Measurements from ENCODE around the gene PAWR. TPM values are rescaled to one million over a fixed set of nuclear protein-coding genes. Genes with fewer than 3 reads are reported as not detected.

PAWR gene
- total and polyA plus RNA-seq, 9 of the 15 experiments (the other 6 are each of a cell fraction or from before 2014, with no cell fraction given): 0.82 TPM; not detected in 8

DNA sequence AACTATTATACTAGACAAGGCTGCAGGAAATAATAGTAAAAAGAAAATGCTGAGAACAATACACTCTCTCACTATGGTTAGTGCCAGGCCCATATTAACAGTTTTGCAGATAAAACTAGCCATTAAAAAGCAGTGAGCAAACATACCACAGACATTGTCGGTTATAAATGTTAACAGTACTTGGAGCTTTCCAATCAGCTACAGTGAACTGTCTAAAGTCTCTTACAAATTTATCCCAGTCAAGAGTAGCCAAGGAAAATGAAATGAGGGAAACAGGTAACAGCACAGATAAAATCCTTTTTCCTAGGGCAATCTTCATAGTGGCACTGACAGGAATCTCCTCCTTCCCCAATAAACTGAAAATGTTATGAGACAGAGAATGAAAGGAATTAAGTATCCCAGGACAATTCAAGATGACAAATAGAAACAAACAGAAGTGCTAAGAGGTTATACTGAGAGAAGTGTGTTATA, 30.8 kb downstream of the PAWR start:
- POLR2A ChIA-PET: no interaction called here
- FAIRE-seq (no peak), DNase-seq (ENCODE audit: extremely low read depth in 1 of 4, low spot score in 3 of 4) (no peak), ATAC-seq (no peak)
- H4K20me1 ChIP-seq (replicated peaks; ENCODE audit: control insufficient read depth, insufficient read depth, low read length): no peaks in the 10 kb centered on the region
- H3K4me2 ChIP-seq (ENCODE audit: insufficient read depth, low read length): no peak overlapping the region
- TF ChIP-seq MEF2A (IDR thresholded peaks at IDR 0.05; ENCODE audit: control insufficient read depth, low read depth, low read length): no peak
- TF ChIP-seq YY1 (IDR thresholded peaks at IDR 0.05; ENCODE audit: borderline replicate concordance in 1 of 3, control insufficient read depth in 1 of 3, extremely low read depth in 1 of 3, insufficient read depth in 3 of 3, insufficient read length in 1 of 3, insufficient replicate concordance in 2 of 3, low read depth in 1 of 3, low read length in 2 of 3): no peak
- TF ChIP-seq, protein P1, sequence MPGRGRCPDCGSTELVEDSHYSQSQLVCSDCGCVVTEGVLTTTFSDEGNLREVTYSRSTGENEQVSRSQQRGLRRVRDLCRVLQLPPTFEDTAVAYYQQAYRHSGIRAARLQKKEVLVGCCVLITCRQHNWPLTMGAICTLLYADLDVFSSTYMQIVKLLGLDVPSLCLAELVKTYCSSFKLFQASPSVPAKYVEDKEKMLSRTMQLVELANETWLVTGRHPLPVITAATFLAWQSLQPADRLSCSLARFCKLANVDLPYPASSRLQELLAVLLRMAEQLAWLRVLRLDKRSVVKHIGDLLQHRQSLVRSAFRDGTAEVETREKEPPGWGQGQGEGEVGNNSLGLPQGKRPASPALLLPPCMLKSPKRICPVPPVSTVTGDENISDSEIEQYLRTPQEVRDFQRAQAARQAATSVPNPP (IDR thresholded peaks at IDR 0.05; ENCODE audit: borderline replicate concordance, insufficient read depth, insufficient read length): no peak
- TF ChIP-seq JUN (IDR thresholded peaks at IDR 0.05; ENCODE audit: borderline replicate concordance, low read depth, low read length): no peak
- no peak for TF ChIP-seq JUN (CRISPR knock-in tag; IDR thresholded peaks at IDR 0.05; ENCODE audit: borderline replicate concordance)
- TF ChIP-seq, protein P2, sequence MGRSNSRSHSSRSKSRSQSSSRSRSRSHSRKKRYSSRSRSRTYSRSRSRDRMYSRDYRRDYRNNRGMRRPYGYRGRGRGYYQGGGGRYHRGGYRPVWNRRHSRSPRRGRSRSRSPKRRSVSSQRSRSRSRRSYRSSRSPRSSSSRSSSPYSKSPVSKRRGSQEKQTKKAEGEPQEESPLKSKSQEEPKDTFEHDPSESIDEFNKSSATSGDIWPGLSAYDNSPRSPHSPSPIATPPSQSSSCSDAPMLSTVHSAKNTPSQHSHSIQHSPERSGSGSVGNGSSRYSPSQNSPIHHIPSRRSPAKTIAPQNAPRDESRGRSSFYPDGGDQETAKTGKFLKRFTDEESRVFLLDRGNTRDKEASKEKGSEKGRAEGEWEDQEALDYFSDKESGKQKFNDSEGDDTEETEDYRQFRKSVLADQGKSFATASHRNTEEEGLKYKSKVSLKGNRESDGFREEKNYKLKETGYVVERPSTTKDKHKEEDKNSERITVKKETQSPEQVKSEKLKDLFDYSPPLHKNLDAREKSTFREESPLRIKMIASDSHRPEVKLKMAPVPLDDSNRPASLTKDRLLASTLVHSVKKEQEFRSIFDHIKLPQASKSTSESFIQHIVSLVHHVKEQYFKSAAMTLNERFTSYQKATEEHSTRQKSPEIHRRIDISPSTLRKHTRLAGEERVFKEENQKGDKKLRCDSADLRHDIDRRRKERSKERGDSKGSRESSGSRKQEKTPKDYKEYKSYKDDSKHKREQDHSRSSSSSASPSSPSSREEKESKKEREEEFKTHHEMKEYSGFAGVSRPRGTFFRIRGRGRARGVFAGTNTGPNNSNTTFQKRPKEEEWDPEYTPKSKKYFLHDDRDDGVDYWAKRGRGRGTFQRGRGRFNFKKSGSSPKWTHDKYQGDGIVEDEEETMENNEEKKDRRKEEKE (IDR thresholded peaks at IDR 0.05; ENCODE audit: borderline replicate concordance in 1 of 2, control insufficient read depth in 1 of 2, low read depth in 2 of 2, low read length in 1 of 2): no peak
- no peak for TF ChIP-seq ZNF316 (IDR thresholded peaks at IDR 0.05)
- TF ChIP-seq BMI1 (IDR thresholded peaks at IDR 0.05; ENCODE audit: low read length): no peak
- TF ChIP-seq, protein P3, sequence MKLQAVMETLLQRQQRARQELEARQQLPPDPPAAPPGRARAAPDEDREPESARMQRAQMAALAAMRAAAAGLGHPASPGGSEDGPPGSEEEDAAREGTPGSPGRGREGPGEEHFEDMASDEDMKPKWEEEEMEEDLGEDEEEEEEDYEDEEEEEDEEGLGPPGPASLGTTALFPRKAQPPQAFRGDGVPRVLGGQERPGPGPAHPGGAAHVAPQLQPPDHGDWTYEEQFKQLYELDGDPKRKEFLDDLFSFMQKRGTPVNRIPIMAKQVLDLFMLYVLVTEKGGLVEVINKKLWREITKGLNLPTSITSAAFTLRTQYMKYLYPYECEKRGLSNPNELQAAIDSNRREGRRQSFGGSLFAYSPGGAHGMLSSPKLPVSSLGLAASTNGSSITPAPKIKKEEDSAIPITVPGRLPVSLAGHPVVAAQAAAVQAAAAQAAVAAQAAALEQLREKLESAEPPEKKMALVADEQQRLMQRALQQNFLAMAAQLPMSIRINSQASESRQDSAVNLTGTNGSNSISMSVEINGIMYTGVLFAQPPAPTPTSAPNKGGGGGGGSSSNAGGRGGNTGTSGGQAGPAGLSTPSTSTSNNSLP (IDR thresholded peaks at IDR 0.05; ENCODE audit: borderline replicate concordance, low read depth, low read length): no peak
- no peak for TF ChIP-seq CREM (IDR thresholded peaks at IDR 0.05; ENCODE audit: low read depth)
- TF ChIP-seq MBD2 (IDR thresholded peaks at IDR 0.05; ENCODE audit: borderline replicate concordance, low read depth): no peak
- no peak for TF ChIP-seq FIP1L1 (IDR thresholded peaks at IDR 0.05; ENCODE audit: low read depth, low read length, poor library complexity, severe bottlenecking)
- TF ChIP-seq ARHGAP35 (IDR thresholded peaks at IDR 0.05; ENCODE audit: partially characterized antibody): no peak
- TF ChIP-seq ZNF57 (CRISPR knock-in tag; IDR thresholded peaks at IDR 0.05): no peak
- in situ Hi-C loops (cut with MboI) (no loop called here), intact Hi-C loops (cut with micrococcal nuclease) (no loop called here)
- H3K9ac ChIP-seq (ENCODE audit: insufficient read depth in 1 of 2, low read depth in 2 of 2, low read length in 2 of 2): no peak overlapping the region
- 0% methylated on average over 1 of the region's 1 CpG for whole genome bisulfite sequencing (ENCODE audit: insufficient coverage, low coverage, missing lambda C conversion rate)
- no peak overlapping the region for H3K4me3 ChIP-seq
- CTCF ChIA-PET (ENCODE audit: low intra/inter-chr PET ratio): interaction anchor here (0.7 kb wide), 1 partner anchor 524 kb away, joined by 4 read pairs; no protein-coding TSS in a partner anchor
- BruUV-seq (replicated peaks): no TSS peak
- no peaks in the 10 kb centered on the region for H3K4me1 ChIP-seq (replicated peaks in 1 of 2; ENCODE audit: control insufficient read depth in 2 of 2, insufficient read depth in 2 of 2, low read length in 2 of 2)
- no peaks in the 10 kb centered on the region for H3K9me1 ChIP-seq (ENCODE audit: control insufficient read depth, insufficient read depth, low read length)
- H2AFZ ChIP-seq (ENCODE audit: low read depth, low read length): no peak overlapping the region
- no peaks in the 10 kb centered on the region for H3K9me3 ChIP-seq (replicated peaks; ENCODE audit: control insufficient read depth, insufficient read depth, low read depth, low read length)
- no peaks in the 10 kb centered on the region for H3K79me2 ChIP-seq (ENCODE audit: control insufficient read depth, insufficient read depth, low read length)
- no peaks in the 10 kb centered on the region for H3K27me3 ChIP-seq (ENCODE audit: control insufficient read depth in 2 of 2, insufficient read depth in 2 of 2, low read length in 2 of 2)
- H3K36me3 ChIP-seq (ENCODE audit: control insufficient read depth, insufficient read depth, low read length): no peaks in the 10 kb centered on the region
- H3K27ac ChIP-seq (ENCODE audit: extremely low read depth, low read depth, low read length): no peak overlapping the region

Measured in K562 (cell line).